GM23338 (cell line): ENCODE measurements around the gene LRRC25. TPM values are rescaled to one million over a fixed set of nuclear protein-coding genes. Genes with fewer than 3 reads are reported as not detected.

ENCODE experiments used
- ATAC-seq: fragments of 200-7000 bp; cut with Tn5 transposase; 3 replicates; pipeline ENCODE4 v1.9.1; 2020
- DNase-seq: peaks from one replicate; pipeline ENCODE4 v3.0.0-alpha.2; 2015; ENCODE audit warnings: low spot score
- H2AFZ ChIP-seq: fragments of 200-600 bp; sonication (generic); 2 replicates; pipeline ENCODE4 v1.8.0; 2016; ENCODE audit warnings: antibody characterized with exemption, mild to moderate bottlenecking, moderate library complexity
- H3F3A ChIP-seq: fragments of 200-600 bp; sonication (generic); replicated peaks from 2 replicates; pipeline ENCODE4 v1.8.0; 2017; ENCODE audit warnings: antibody characterized with exemption, mixed run types, low read depth
- H3K27ac ChIP-seq: fragments of 200-600 bp; sonication (generic); 2 replicates; pipeline ENCODE4 v1.6.1; 2016; ENCODE audit warnings: low read depth
- H3K27me3 ChIP-seq: fragments of 200-600 bp; sonication (generic); 2 replicates; pipeline ENCODE4 v1.8.0; 2016; ENCODE audit warnings: mild to moderate bottlenecking, mixed run types, moderate library complexity; ENCODE audit not compliant: insufficient read depth
- H3K36me3 ChIP-seq: fragments of 200-600 bp; sonication (generic); 2 replicates; pipeline ENCODE4 v1.8.0; 2016; ENCODE audit warnings: mild to moderate bottlenecking; ENCODE audit not compliant: insufficient read depth
- H3K4me1 ChIP-seq: fragments of 200-600 bp; sonication (generic); 2 replicates; pipeline ENCODE4 v1.8.0; 2016; ENCODE audit warnings: mild to moderate bottlenecking, moderate library complexity; ENCODE audit not compliant: insufficient read depth
- H3K4me2 ChIP-seq: fragments of 200-600 bp; sonication (generic); 2 replicates; pipeline ENCODE4 v1.7.1; 2017; ENCODE audit warnings: mixed run types
- H3K4me3 ChIP-seq: fragments of 200-600 bp; sonication (generic); 2 replicates; pipeline ENCODE4 v1.6.1; 2016; ENCODE audit warnings: mixed run types
- H3K79me2 ChIP-seq: fragments of 200-600 bp; sonication (generic); replicated peaks from 2 replicates; pipeline ENCODE4 v1.8.0; 2017; ENCODE audit warnings: mild to moderate bottlenecking; ENCODE audit not compliant: insufficient read depth
- H3K9me2 ChIP-seq: fragments of 200-600 bp; sonication (generic); 2 replicates; pipeline ENCODE4 v1.8.0; 2017; ENCODE audit not compliant: insufficient read depth
- H4K20me1 ChIP-seq: fragments of 200-600 bp; sonication (generic); replicated peaks from 2 replicates; pipeline ENCODE4 v1.8.0; 2017; ENCODE audit warnings: mild to moderate bottlenecking; ENCODE audit not compliant: insufficient read depth
- H3K27ac Mint-ChIP-seq: 2 replicates; pipeline ENCODE4 v1.8.0; 2020; ENCODE audit warnings: inconsistent platforms, mild to moderate bottlenecking, moderate library complexity, mixed read lengths
- H3K27me3 Mint-ChIP-seq: 3 replicates; pipeline ENCODE4 v1.8.0; 2022; ENCODE audit warnings: low read depth, mild to moderate bottlenecking, moderate library complexity, mixed read lengths, inconsistent platforms; ENCODE audit not compliant: insufficient read depth, poor library complexity
- H3K36me3 Mint-ChIP-seq: 3 replicates; pipeline ENCODE4 v1.8.0; 2021; ENCODE audit warnings: low read depth, mild to moderate bottlenecking, inconsistent platforms, moderate library complexity, mixed read lengths
- H3K4me1 Mint-ChIP-seq: 3 replicates; pipeline ENCODE4 v1.8.0; 2020; ENCODE audit warnings: mild to moderate bottlenecking, inconsistent platforms, mixed read lengths
- H3K4me3 Mint-ChIP-seq: 3 replicates; pipeline ENCODE4 v1.8.0; 2021; ENCODE audit warnings: moderate library complexity, mild to moderate bottlenecking, inconsistent platforms, mixed read lengths
- H3K9me3 Mint-ChIP-seq: 3 replicates; pipeline ENCODE4 v1.8.0; 2020; ENCODE audit warnings: moderate library complexity, mild to moderate bottlenecking, inconsistent platforms, mixed read lengths
- CREB1 ChIP-seq: fragments of 250-450 bp; sonication (Bioruptor Pico); IDR thresholded peaks from 2 replicates; pipeline ENCODE4 v1.5.0; 2020; ENCODE audit warnings: low read depth, mild to moderate bottlenecking, moderate library complexity
- ETS1 ChIP-seq: IDR thresholded peaks from 2 replicates; pipeline ENCODE4 v1.6.1; 2016; ENCODE audit warnings: antibody characterized with exemption
- EZH2 ChIP-seq: fragments of 200-600 bp; sonication (generic); IDR thresholded peaks from one replicate; pipeline ENCODE4 v1.8.0; 2017; ENCODE audit warnings: antibody characterized with exemption, mild to moderate bottlenecking, low read depth; ENCODE audit not compliant: unreplicated experiment
- EZH2phosphoT487 ChIP-seq: fragments of 200-600 bp; sonication (generic); IDR thresholded peaks from one replicate; pipeline ENCODE4 v1.8.1; 2018; ENCODE audit warnings: antibody characterized with exemption; ENCODE audit not compliant: unreplicated experiment
- JUNB ChIP-seq: IDR thresholded peaks from one replicate; pipeline ENCODE4 v1.6.1; 2016; ENCODE audit warnings: antibody characterized with exemption; ENCODE audit not compliant: unreplicated experiment
- POLR2AphosphoS5 ChIP-seq: IDR thresholded peaks from 2 replicates; pipeline ENCODE4 v1.6.1; 2016; ENCODE audit warnings: antibody characterized with exemption, low read depth
- REST ChIP-seq: IDR thresholded peaks from one replicate; pipeline ENCODE4 v1.6.1; 2018; ENCODE audit warnings: antibody characterized with exemption; ENCODE audit not compliant: unreplicated experiment
- STAT1 ChIP-seq: IDR thresholded peaks from one replicate; pipeline ENCODE4 v1.6.1; 2016; ENCODE audit warnings: antibody characterized with exemption; ENCODE audit not compliant: unreplicated experiment
- polyA plus RNA-seq: library from polyadenylated mRNA; unstranded; fragments of >200 nt; fragmentation: Nextera tagmentation; extraction: Ambion mirVana; gene quantifications from 2 replicates; pipeline ENCODE4 v1.2.1, GENCODE V29; 2016
- total RNA-seq: library from RNA; depleted of rRNA; stranded (reverse); fragments of >200 nt; shearing (Covaris generic); gene quantifications from 2 replicates; pipeline ENCODE4 v1.2.3, GENCODE V29; 2014

Gene LRRC25
- total and polyA plus RNA-seq, 2 experiments from 2014 or later: 0.17 to 0.24 TPM

GRCh38 chr19:18431351-18432197 lies 34.2 kb upstream of the LRRC25 start:
- Histone ChIP-seq H3K4me1 (peaks cover 44% of the 10 kb centered on the region), H2AFZ (no peak overlapping the region), H4K20me1 (peaks cover 3% of the 10 kb centered on the region), H3F3A (peaks cover 19% of the 10 kb centered on the region), H3K27me3 (no peaks in the 10 kb centered on the region), H3K4me2 (peak overlapping the region; percentile 64), H3K36me3 (no peaks in the 10 kb centered on the region), H3K27ac (no peak overlapping the region), H3K9me2 (no peaks in the 10 kb centered on the region), H3K4me3 (peak overlapping the region; percentile 20; the same call in 1 of the 2 replicates), H3K79me2 (no peaks in the 10 kb centered on the region)
- peak; percentile 39 for DNase-seq
- H3K27ac Mint-ChIP-seq: no peak overlapping the region
- peaks cover 19% of the 10 kb centered on the region for H3K4me1 Mint-ChIP-seq
- 0 out of 3 replicates have a peak overlapping the region, but pooled peaks have one; percentile 47 for H3K4me3 Mint-ChIP-seq
- ATAC-seq: no peak
- H3K9me3 Mint-ChIP-seq: no peaks in the 10 kb centered on the region
- H3K27me3 Mint-ChIP-seq: peaks cover 23% of the 10 kb centered on the region
- peaks cover 17% of the 10 kb centered on the region for H3K36me3 Mint-ChIP-seq
- TF ChIP-seq EZH2: no peak
- TF ChIP-seq CREB1 (CRISPR knock-in tag): no peak
- no peak for TF ChIP-seq EZH2phosphoT487
- no peak for TF ChIP-seq STAT1

- H3K27ac ChIP-seq: no peak overlapping the region
- Mint-ChIP-seq H3K36me3 (peaks cover 9% of the 10 kb centered on the region; the same call in 2 of the 3 replicates), H3K4me3 (peak overlapping the region; percentile 58; the same call in 2 of the 3 replicates), H3K27me3 (peaks cover 18% of the 10 kb centered on the region), H3K4me1 (peaks cover 19% of the 10 kb centered on the region), H3K9me3 (no peaks in the 10 kb centered on the region), H3K27ac (no peak overlapping the region)
- no peak overlapping the region for H3K4me3 ChIP-seq
- ATAC-seq (no peak), DNase-seq (no peak)
- H3K27me3 ChIP-seq: no peaks in the 10 kb centered on the region
- H3K79me2 ChIP-seq: no peaks in the 10 kb centered on the region
- H3K36me3 ChIP-seq: no peaks in the 10 kb centered on the region
- no peaks in the 10 kb centered on the region for H3K9me2 ChIP-seq
- H4K20me1 ChIP-seq: peaks cover 2% of the 10 kb centered on the region
- peaks cover 44% of the 10 kb centered on the region for H3K4me1 ChIP-seq
- H2AFZ ChIP-seq: no peak overlapping the region
- H3K4me2 ChIP-seq: peak overlapping the region; percentile 91; the same call in 1 of the 2 replicates
- peaks cover 12% of the 10 kb centered on the region; the same call in 1 of the 2 replicates for H3F3A ChIP-seq
- TF ChIP-seq REST: no peak
- TF ChIP-seq JUNB: no peak
- TF ChIP-seq EZH2phosphoT487: no peak
- TF ChIP-seq ETS1: no peak
- no peak for TF ChIP-seq POLR2AphosphoS5
- no peak for TF ChIP-seq EZH2
These were observed 33.2 kb upstream of the LRRC25 start for GRCh38 chr19:18430417-18431144.
